Esophagus muscularis mucosa (tissue), 4 donors: ENCODE data around the gene AGTPBP1. TPM values are rescaled to one million over a fixed set of nuclear protein-coding genes. Genes with fewer than 3 reads are reported as not detected.
"Not testable (repeated sequence)": the region's sequence is repeated elsewhere in the genome, so short reads cannot be mapped to it uniquely, and the experiment has no call there.

ENCODE experiments used
- DNase-seq: peaks from one replicate; pipeline ENCODE4 v3.0.0-alpha.2; 2017; ENCODE audit errors: extremely low spot score
- H3K27ac ChIP-seq, 4 donors: fragments of 200-600 bp; sonication (generic); replicated peaks in 1 of 4; 1 replicate in 3 of 4; 2 replicates in 1 of 4; pipeline ENCODE4 v1.5.1; 2016 to 2019; ENCODE audit warnings: mild to moderate bottlenecking in 1 of 4
- H3K27me3 ChIP-seq, 4 donors: fragments of 200-600 bp; sonication (generic); one replicate each; pipeline versions ENCODE4 v1.5.1 to v1.6.0; 2016 to 2019
- H3K36me3 ChIP-seq, 4 donors: fragments of 200-600 bp; sonication (generic); one replicate each; pipeline ENCODE4 v1.5.1; 2016 to 2019
- H3K4me1 ChIP-seq, 4 donors: fragments of 200-600 bp; sonication (generic); one replicate each; pipeline ENCODE4 v1.5.1; 2016 to 2019
- H3K4me3 ChIP-seq, 4 donors: fragments of 200-600 bp; sonication (generic); 1 replicate in 2 of 4; 2 replicates in 2 of 4; pipeline ENCODE4 v1.5.1; 2016 to 2019; ENCODE audit warnings: mild to moderate bottlenecking in 4 of 4, moderate library complexity in 1 of 4
- H3K9me3 ChIP-seq, 4 donors: fragments of 200-600 bp; sonication (generic); 1 replicate in 3 of 4; 2 replicates in 1 of 4; pipeline ENCODE4 v1.5.1; 2016 to 2019
- CTCF ChIP-seq, 3 experiments: fragments of 200-600 bp in 2 of 3; fragments of 450-650 bp in 1 of 3; sonication (generic) in 2 of 3; IDR thresholded peaks; one replicate each; pipeline ENCODE4 v1.5.1; 2017 to 2019; ENCODE audit warnings: antibody characterized with exemption in 3 of 3, mild to moderate bottlenecking in 2 of 3, moderate library complexity in 1 of 3
- EP300 ChIP-seq: sonication (generic); formaldehyde crosslinking; IDR thresholded peaks from one replicate; pipeline ENCODE4 v1.6.1; 2017; ENCODE audit warnings: antibody characterized with exemption
- POLR2A ChIP-seq: fragments of 450-650 bp; IDR thresholded peaks from one replicate; pipeline ENCODE4 v1.6.1; 2017; ENCODE audit warnings: antibody characterized with exemption, moderate library complexity, mild to moderate bottlenecking, low read depth
- POLR2AphosphoS5 ChIP-seq, 2 donors: sonication (generic); formaldehyde crosslinking; IDR thresholded peaks; one replicate each; pipeline ENCODE4 v1.6.1; 2017; ENCODE audit warnings: antibody characterized with exemption in 2 of 2
- WGBS: methylation state at CpG from one replicate; pipeline ENCODE4 v1.1.5; 2018; 5-methylcytosine and 5-hydroxymethylcytosine counted together
- intact Hi-C: fragments of 100-400 bp; cut with DNase I; formaldehyde crosslinking; loops from one replicate; pipeline ENCODE4 v1.15.1; 2023
- total RNA-seq, 4 donors: library from RNA; depleted of rRNA; stranded (reverse); fragments of >200 nt; gene quantifications; one replicate each; pipeline versions ENCODE4 v1.1.0 to v1.2.1, GENCODE V29; 2016

The AGTPBP1 gene
- total RNA-seq, 4 donors from 2014 or later: 15.9 to 25.3 (median 24.1) TPM

- H3K27me3 ChIP-seq: no peaks in the 10 kb centered on the region
- no peaks in the 10 kb centered on the region for H3K36me3 ChIP-seq
- 89% methylated on average over 4 of the region's 4 CpGs for WGBS
- H3K4me1 ChIP-seq: peaks cover 0 to 12% (median 4%) of the 10 kb centered on the region in 4 donors
- DNase-seq: no peak
- intact Hi-C loops: no loop called here
- H3K27ac ChIP-seq: no peak overlapping the region
- H3K9me3 ChIP-seq: no peaks in the 10 kb centered on the region
- TF ChIP-seq EP300: no peak
- TF ChIP-seq CTCF (IDR thresholded peaks at IDR 0.05): no peak
- no peak for TF ChIP-seq POLR2AphosphoS5 (IDR thresholded peaks at IDR 0.05)
- TF ChIP-seq POLR2A: no peak
- H3K4me3 ChIP-seq: no peak overlapping the region
These were observed 10.7 kb downstream of the AGTPBP1 start for GRCh38 chr9:85730916-85731630.

- Histone ChIP-seq H3K9me3 (no peaks in the 10 kb centered on the region), H3K4me1 (peaks cover 0 to 12% (median 4%) of the 10 kb centered on the region in 4 donors), H3K27ac (no peak overlapping the region), H3K36me3 (no peaks in the 10 kb centered on the region), H3K27me3 (no peaks in the 10 kb centered on the region), H3K4me3 (no peak overlapping the region)
- DNase-seq: no peak
- TF ChIP-seq POLR2A (no peak), EP300 (no peak), CTCF (IDR thresholded peaks at IDR 0.05) (no peak), POLR2AphosphoS5 (IDR thresholded peaks at IDR 0.05) (no peak)
- intact Hi-C loops: no loop called here
These were observed 11.9 kb downstream of the AGTPBP1 start for GRCh38 chr9:85729882-85730281.

- intact Hi-C loops: no loop called here
- DNase-seq: no peak
- Histone ChIP-seq H3K4me3 (no peak overlapping the region), H3K27ac (no peak overlapping the region), H3K9me3 (no peaks in the 10 kb centered on the region), H3K36me3 (peaks cover 0 to 10% (median 8%) of the 10 kb centered on the region in 4 donors), H3K4me1 (peaks cover 0 to 16% (median 7%) of the 10 kb centered on the region in 4 donors), H3K27me3 (no peaks in the 10 kb centered on the region)
- TF ChIP-seq POLR2AphosphoS5 (IDR thresholded peaks at IDR 0.05) (no peak), CTCF (IDR thresholded peaks at IDR 0.05) (no peak), POLR2A (no peak), EP300 (no peak)
- WGBS: 48% methylated on average over 2 of the region's 2 CpGs
These were observed 14.3 kb downstream of the AGTPBP1 start for GRCh38 chr9:85727500-85727899.

- intact Hi-C loops: no loop called here
- no peak for TF ChIP-seq EP300
- H3K27ac ChIP-seq: no peak overlapping the region
- 95% methylated on average over 4 of the region's 4 CpGs for WGBS
- DNase-seq: no peak
- H3K27me3 ChIP-seq: no peaks in the 10 kb centered on the region
- H3K4me3 ChIP-seq: no peak overlapping the region
- no peaks in the 10 kb centered on the region for H3K9me3 ChIP-seq
- peaks cover 0 to 16% (median 7%) of the 10 kb centered on the region in 4 donors for H3K4me1 ChIP-seq
- peaks cover 0 to 10% (median 8%) of the 10 kb centered on the region in 4 donors for H3K36me3 ChIP-seq
These were observed 15.0 kb downstream of the AGTPBP1 start for GRCh38 chr9:85726737-85727136.

- Histone ChIP-seq H3K9me3 (no peaks in the 10 kb centered on the region), H3K4me3 (no peak overlapping the region), H3K27ac (no peak overlapping the region), H3K4me1 (peaks cover 0 to 12% (median 7%) of the 10 kb centered on the region in 4 donors), H3K27me3 (no peaks in the 10 kb centered on the region), H3K36me3 (peaks cover 0 to 10% (median 8%) of the 10 kb centered on the region in 4 donors)
- TF ChIP-seq POLR2A (no peak), CTCF (IDR thresholded peaks at IDR 0.05) (no peak), EP300 (no peak), POLR2AphosphoS5 (IDR thresholded peaks at IDR 0.05) (no peak)
- intact Hi-C loops: no loop called here
- 92% methylated on average over 7 of the region's 7 CpGs for WGBS
- no peak for DNase-seq
These were observed 18.5 kb downstream of the AGTPBP1 start for GRCh38 chr9:85723215-85723614.

- H3K27me3 ChIP-seq, H3K4me3 ChIP-seq, H3K27ac ChIP-seq, DNase-seq, H3K9me3 ChIP-seq, intact Hi-C loops, H3K4me1 ChIP-seq, H3K36me3 ChIP-seq: not testable (repeated sequence)
These were observed 22.3 kb downstream of the AGTPBP1 start for GRCh38 chr9:85719411-85719810.

- intact Hi-C loops, H3K9me3 ChIP-seq, H3K27ac ChIP-seq, H3K27me3 ChIP-seq, H3K4me1 ChIP-seq, DNase-seq, H3K4me3 ChIP-seq, H3K36me3 ChIP-seq: not testable (repeated sequence)
- 93% methylated on average over 4 of the region's 4 CpGs for WGBS
These were observed 23.9 kb downstream of the AGTPBP1 start for GRCh38 chr9:85717818-85718217.
